Tibial artery (tissue), 4 donors: ENCODE data around the gene TMEM266.

ENCODE experiments used
- DNase-seq, 2 donors: peaks; one replicate each; pipeline ENCODE4 v3.0.0-alpha.2; 2019
- H3K27ac ChIP-seq, 2 donors: fragments of 200-600 bp; sonication (generic) in 1 of 2; 1 replicate in 1 of 2; 2 replicates in 1 of 2; pipeline ENCODE4 v1.5.1; 2018 to 2019; ENCODE audit warnings: mild to moderate bottlenecking in 1 of 2
- H3K27me3 ChIP-seq, 2 donors: fragments of 200-600 bp; sonication (generic) in 1 of 2; one replicate each; pipeline versions ENCODE4 v1.5.1 to v1.6.0; 2016 to 2019
- H3K36me3 ChIP-seq, 3 donors: fragments of 200-600 bp; sonication (generic) in 2 of 3; one replicate each; pipeline ENCODE4 v1.5.1; 2016 to 2019; ENCODE audit warnings: mild to moderate bottlenecking in 2 of 3
- H3K4me1 ChIP-seq, 4 donors: fragments of 200-600 bp; sonication (generic) in 2 of 4; 1 replicate in 3 of 4; 2 replicates in 1 of 4; pipeline ENCODE4 v1.5.1; 2016 to 2019
- H3K4me3 ChIP-seq, 2 donors: fragments of 200-600 bp; sonication (generic) in 1 of 2; 1 replicate in 1 of 2; 2 replicates in 1 of 2; pipeline ENCODE4 v1.5.1; 2018 to 2019; ENCODE audit warnings: mild to moderate bottlenecking in 2 of 2
- H3K9me3 ChIP-seq, 3 donors: fragments of 200-600 bp; sonication (generic) in 1 of 3; one replicate each; pipeline ENCODE4 v1.5.1; 2016 to 2019
- CTCF ChIP-seq, 2 experiments: fragments of 200-600 bp in 1 of 2; fragments of 450-650 bp in 1 of 2; IDR thresholded peaks; one replicate each; pipeline ENCODE4 v1.5.1; 2017 to 2019; ENCODE audit warnings: antibody characterized with exemption in 2 of 2, mild to moderate bottlenecking in 1 of 2, moderate library complexity in 1 of 2
- intact Hi-C: fragments of 100-400 bp; cut with DNase I; formaldehyde crosslinking; loops from one replicate; pipeline ENCODE4 v1.15.0; 2023; ENCODE audit warnings: low total_unique reads

The TMEM266 gene

DNA sequence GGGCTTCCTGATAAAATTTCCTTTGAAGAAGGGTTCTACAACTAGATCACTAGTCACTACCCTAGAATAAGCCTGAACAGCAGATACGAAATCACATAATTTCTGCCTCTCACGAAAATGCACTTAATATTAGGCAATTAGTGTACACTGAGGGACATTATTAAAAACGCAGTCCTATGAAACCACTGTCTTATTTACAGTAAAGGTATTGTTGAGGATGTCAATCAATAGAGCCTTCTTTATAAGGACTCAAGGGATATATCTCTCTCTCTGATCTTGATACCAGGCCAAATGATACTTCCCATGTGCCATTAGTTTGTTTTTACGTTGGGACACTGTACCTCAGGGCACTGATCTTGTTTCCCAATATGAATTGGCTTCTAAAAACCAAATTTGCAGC is 191.9 kb downstream of the TMEM266 start:
- no peak for TF ChIP-seq CTCF (IDR thresholded peaks at IDR 0.05)
- intact Hi-C loops = no loop called here
- no peaks in the 10 kb centered on the region for H3K27me3 ChIP-seq
- no peaks in the 10 kb centered on the region for H3K9me3 ChIP-seq
- no peak overlapping the region for H3K4me3 ChIP-seq
- H3K4me1 ChIP-seq = no peaks in the 10 kb centered on the region
- H3K27ac ChIP-seq = no peak overlapping the region
- peaks cover 0 to 16% (median 6%) of the 10 kb centered on the region in 3 donors for H3K36me3 ChIP-seq
- no peak for DNase-seq

DNA sequence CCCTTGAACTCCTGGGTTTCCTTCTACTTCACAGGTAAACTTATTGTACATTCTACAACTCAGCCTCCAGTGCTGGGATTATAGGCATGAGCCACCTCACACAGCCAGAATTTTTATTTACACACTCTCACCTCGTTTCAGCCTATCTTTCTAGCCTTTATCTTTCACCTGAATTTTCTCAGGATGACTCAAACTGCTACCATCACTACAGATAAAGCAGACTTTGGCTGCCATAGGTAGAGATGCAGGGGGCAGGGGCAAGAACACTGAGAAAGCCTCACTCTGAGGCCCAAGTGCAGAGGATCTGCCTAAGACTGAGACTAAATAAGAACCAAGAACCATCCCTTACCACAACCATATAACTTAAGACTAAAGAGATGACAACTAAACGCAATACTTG is 192.5 kb downstream of the TMEM266 start:
- intact Hi-C loops = no loop called here
- no peaks in the 10 kb centered on the region for H3K4me1 ChIP-seq
- no peak overlapping the region for H3K27ac ChIP-seq
- H3K36me3 ChIP-seq = peaks cover 0 to 16% (median 6%) of the 10 kb centered on the region in 3 donors
- DNase-seq = no peak
- no peaks in the 10 kb centered on the region for H3K9me3 ChIP-seq
- H3K4me3 ChIP-seq = no peak overlapping the region
- no peaks in the 10 kb centered on the region for H3K27me3 ChIP-seq
- TF ChIP-seq CTCF (IDR thresholded peaks at IDR 0.05) = no peak

DNA sequence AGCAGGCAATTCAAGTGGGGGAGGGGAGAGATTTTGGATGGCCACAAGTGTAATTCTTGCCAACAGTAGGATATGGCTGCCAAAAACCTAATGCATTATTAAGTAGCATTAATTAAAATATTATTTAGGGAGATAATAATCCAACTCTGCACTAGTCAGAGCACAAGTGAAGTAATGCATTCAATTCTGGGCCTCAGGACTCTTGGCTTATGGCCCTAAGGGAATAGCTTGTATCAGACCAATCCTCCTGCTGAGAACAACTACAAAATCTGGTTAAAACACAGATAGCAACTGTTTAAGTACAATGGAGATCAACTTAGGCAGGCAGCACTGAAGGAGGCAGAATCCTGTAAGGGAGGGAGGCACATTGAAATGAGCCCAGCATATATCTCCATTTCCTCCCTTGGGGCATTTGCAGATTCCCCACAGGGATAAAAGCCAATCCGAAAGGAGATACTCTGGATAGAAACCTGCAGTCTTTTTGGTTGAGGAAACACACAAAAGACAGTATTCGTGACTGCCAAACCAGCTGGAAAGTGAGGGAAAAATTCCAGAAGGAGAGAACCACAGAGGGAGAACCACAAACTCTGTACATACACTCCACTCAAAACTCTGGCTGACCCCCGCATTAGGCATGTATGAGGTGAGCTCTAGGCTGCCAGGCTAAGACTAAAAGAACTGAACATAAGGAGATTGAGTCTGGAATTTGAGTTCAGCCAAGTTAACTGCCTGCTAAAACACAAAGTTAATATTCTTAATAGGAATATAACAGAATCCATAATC is 194.1 kb downstream of the TMEM266 start:
- no peak overlapping the region for H3K27ac ChIP-seq
- H3K27me3 ChIP-seq = no peaks in the 10 kb centered on the region
- H3K9me3 ChIP-seq = no peaks in the 10 kb centered on the region
- no peak for TF ChIP-seq CTCF (IDR thresholded peaks at IDR 0.05)
- no peak for DNase-seq
- intact Hi-C loops = no loop called here
- H3K4me3 ChIP-seq = no peak overlapping the region
- H3K36me3 ChIP-seq = peaks cover 0 to 19% (median 16%) of the 10 kb centered on the region in 3 donors
- H3K4me1 ChIP-seq = no peaks in the 10 kb centered on the region
